ENCODE results near the gene SNX14. TPM values are rescaled to one million over a fixed set of nuclear protein-coding genes. Genes with fewer than 3 reads are reported as not detected.
"Not testable (repeated sequence)": the region's sequence is repeated elsewhere in the genome, so short reads cannot be mapped to it uniquely, and the experiment has no call there.

SNX14 gene
- total RNA-seq, 4 donors from 2014 or later = 91.2 to 123 (median 103) TPM

- H3K4me1 ChIP-seq = no peaks in the 10 kb centered on the region
- H3K9me3 ChIP-seq = no peaks in the 10 kb centered on the region
- no peak for DNase-seq
- H3K36me3 ChIP-seq = peaks cover 0 to 28% (median 0%) of the 10 kb centered on the region in 3 donors
- no peak overlapping the region for H3K4me3 ChIP-seq
- H3K27me3 ChIP-seq = no peaks in the 10 kb centered on the region
- H3K27ac ChIP-seq = no peak overlapping the region
- TF ChIP-seq CTCF (IDR thresholded peaks at IDR 0.05) = no peak
- TF ChIP-seq POLR2A (IDR thresholded peaks at IDR 0.05) = no peak
These were observed 41.0 kb downstream of the SNX14 start for GRCh38 chr6:85552652-85553051.

- TF ChIP-seq CTCF (IDR thresholded peaks at IDR 0.05) (no peak), POLR2A (IDR thresholded peaks at IDR 0.05) (no peak)
- no peak for DNase-seq
- Histone ChIP-seq H3K27ac (no peak overlapping the region), H3K9me3 (no peaks in the 10 kb centered on the region), H3K27me3 (no peaks in the 10 kb centered on the region), H3K4me3 (no peak overlapping the region), H3K4me1 (no peaks in the 10 kb centered on the region), H3K36me3 (peaks cover 0 to 33% (median 0%) of the 10 kb centered on the region in 3 donors)
These were observed 42.4 kb downstream of the SNX14 start for GRCh38 chr6:85551264-85551663.

- Histone ChIP-seq H3K36me3 (peaks cover 0 to 48% (median 0%) of the 10 kb centered on the region in 3 donors), H3K27me3 (no peaks in the 10 kb centered on the region), H3K4me3 (no peak overlapping the region), H3K9me3 (no peaks in the 10 kb centered on the region), H3K27ac (no peak overlapping the region), H3K4me1 (no peaks in the 10 kb centered on the region)
- TF ChIP-seq CTCF (IDR thresholded peaks at IDR 0.05) (no peak), POLR2A (IDR thresholded peaks at IDR 0.05) (no peak)
- no peak for DNase-seq
These were observed 45.9 kb downstream of the SNX14 start for GRCh38 chr6:85547719-85548118.

GRCh38 chr6:85544776-85545175 is 48.9 kb downstream of the SNX14 start:
- TF ChIP-seq CTCF (IDR thresholded peaks at IDR 0.05) (no peak), POLR2A (IDR thresholded peaks at IDR 0.05) (no peak)
- Histone ChIP-seq H3K36me3 (peaks cover 0 to 61% (median 0%) of the 10 kb centered on the region in 3 donors), H3K27ac (no peak overlapping the region), H3K4me3 (no peak overlapping the region), H3K9me3 (no peaks in the 10 kb centered on the region), H3K4me1 (no peaks in the 10 kb centered on the region), H3K27me3 (no peaks in the 10 kb centered on the region)
- DNase-seq = no peak

GRCh38 chr6:85537055-85537494 is 56.6 kb downstream of the SNX14 start:
- Histone ChIP-seq H3K27me3 (no peaks in the 10 kb centered on the region), H3K4me3 (no peak overlapping the region), H3K36me3 (peaks cover 0 to 48% (median 0%) of the 10 kb centered on the region in 3 donors), H3K9me3 (no peaks in the 10 kb centered on the region), H3K27ac (no peak overlapping the region), H3K4me1 (no peaks in the 10 kb centered on the region)
- TF ChIP-seq CTCF (IDR thresholded peaks at IDR 0.05) (peak in 5 of 6 experiments; percentile 23 to 73 (median 32)), POLR2A (IDR thresholded peaks at IDR 0.05) (no peak)
- DNase-seq = no peak

GRCh38 chr6:85524281-85524680 is 69.4 kb downstream of the SNX14 start:
- not testable (repeated sequence) for DNase-seq, H3K27ac ChIP-seq, H3K27me3 ChIP-seq, H3K4me1 ChIP-seq, H3K9me3 ChIP-seq, H3K4me3 ChIP-seq
- peaks cover 0 to 61% (median 2%) of the 10 kb centered on the region in 3 donors for H3K36me3 ChIP-seq

Measured in Peyer's patch (tissue), 4 donors.